Astrocyte of the cerebellum (primary cell): ENCODE results near the gene IL17RD.
A peak's percentile ranks its signal among the peaks of the same experiment; 100 is the strongest.

Source experiments
- DNase-seq: peaks from one replicate; pipeline ENCODE4 v3.0.0-alpha.2; 2011; ENCODE audit warnings: low read depth
- H3K4me3 ChIP-seq: 2 replicates; pipeline ENCODE4 v1.5.1; 2011; ENCODE audit warnings: mild to moderate bottlenecking, low read depth, low read length, moderate library complexity
- CTCF ChIP-seq: IDR thresholded peaks from 2 replicates; pipeline ENCODE4 v1.5.1; 2012; ENCODE audit warnings: low read length, low read depth, moderate library complexity, mild to moderate bottlenecking; ENCODE audit errors: missing control alignments
- in situ Hi-C: cut with HindIII; loops from 2 replicates; pipeline ENCODE4 v1.10.0; 2017; ENCODE audit warnings: low sequenced_read_pairs

Gene IL17RD

GRCh38 chr3:57145852-57146251 is 19.3 kb downstream of the IL17RD start:
- no peak for DNase-seq
- in situ Hi-C loops: no loop called here
- TF ChIP-seq CTCF: no peak
- no peak overlapping the region for H3K4me3 ChIP-seq

- in situ Hi-C loops: loop anchor here (5.0 kb wide), 1 partner anchor 53 kb away; no protein-coding TSS in a partner anchor
- DNase-seq: no peak
- TF ChIP-seq CTCF: no peak
- H3K4me3 ChIP-seq: no peak overlapping the region
These were observed 20.2 kb downstream of the IL17RD start for GRCh38 chr3:57144952-57145351.

GRCh38 chr3:57143886-57144459 is 21.2 kb downstream of the IL17RD start:
- no peak overlapping the region for H3K4me3 ChIP-seq
- DNase-seq: no peak
- no peak for TF ChIP-seq CTCF
- in situ Hi-C loops: loop anchor here (5.0 kb wide), 1 partner anchor 52 kb away; no protein-coding TSS in a partner anchor

- no peak for TF ChIP-seq CTCF
- in situ Hi-C loops: loop anchor here (5.0 kb wide), 1 partner anchor 50 kb away; no protein-coding TSS in a partner anchor
- H3K4me3 ChIP-seq: no peak overlapping the region
- DNase-seq: no peak
These were observed 22.8 kb downstream of the IL17RD start for GRCh38 chr3:57142411-57142723.

GRCh38 chr3:57141719-57142410 is 23.3 kb downstream of the IL17RD start:
- no peak overlapping the region for H3K4me3 ChIP-seq
- peak; percentile 26 for TF ChIP-seq CTCF
- no peak for DNase-seq
- in situ Hi-C loops: loop anchor here (5.0 kb wide), 1 partner anchor 50 kb away; no protein-coding TSS in a partner anchor

GRCh38 chr3:57140894-57141293 is 24.3 kb downstream of the IL17RD start:
- DNase-seq: no peak
- in situ Hi-C loops: loop anchor here (5.0 kb wide), 1 partner anchor 49 kb away; no protein-coding TSS in a partner anchor
- no peak for TF ChIP-seq CTCF
- no peak overlapping the region for H3K4me3 ChIP-seq
